HepG2 (cell line): ENCODE data around the gene GBP1. TPM values are rescaled to one million over a fixed set of nuclear protein-coding genes. Genes with fewer than 3 reads are reported as not detected.
A peak's percentile ranks its signal among the peaks of the same experiment; 100 is the strongest.

Experiments used
- ATAC-seq: fragments of 200-7000 bp; cut with Tn5 transposase; 3 replicates; pipeline ENCODE4 v1.9.1; 2020; ENCODE audit warnings: mild to moderate bottlenecking, moderate library complexity
- BruUV-seq: library from RNA; stranded (reverse); fragments of 400-500 nt; replicated peaks from 2 replicates; lab custom pipeline; 2021; lab: Mats Ljungman, UMichigan
- CTCF ChIA-PET: fragments of 300-600 bp; formaldehyde crosslinking; extraction: SDS; loops from one replicate; lab custom pipeline; 2021; ENCODE audit warnings: low total read pairs, inconsistent platforms, low intra/inter-chr PET ratio; lab: Yijun Ruan, JAX
- POLR2A ChIA-PET: fragments of 350-600 bp; sonication (Branson Sonifier 250); formaldehyde crosslinking; loops from one replicate; lab custom pipeline; 2020; ENCODE audit warnings: antibody characterized with exemption, inconsistent platforms; lab: Yijun Ruan, JAX
- DNase-seq: peaks from one replicate; pipeline ENCODE4 v3.0.0-alpha.2; 2015; ENCODE audit warnings: low spot score
- FAIRE-seq: peaks from 3 replicates; lab custom pipeline; 2011; peaks lifted over from hg19 to GRCh38; lab: Jason Lieb, UNC
- H2AFZ ChIP-seq: one replicate; pipeline ENCODE4 v1.6.1; 2011; ENCODE audit warnings: low read length, inconsistent platforms
- H3K27ac ChIP-seq: fragments of 300-600 bp; 3 replicates; pipeline ENCODE4 v1.8.0; 2011; ENCODE audit warnings: mixed run types, mild to moderate bottlenecking, mixed read lengths, low read length, inconsistent platforms; ENCODE audit not compliant: insufficient read depth; ENCODE audit errors: extremely low read length
- H3K27me3 ChIP-seq, 2 experiments: fragments of 200-600 bp in 1 of 2; 2 replicates in 1 of 2; 3 replicates in 1 of 2; pipeline versions ENCODE4 v1.6.0 to v1.8.0; 2011; ENCODE audit warnings: low read length in 2 of 2, mild to moderate bottlenecking in 2 of 2, moderate library complexity in 2 of 2, inconsistent platforms in 1 of 2; ENCODE audit not compliant: insufficient read depth in 2 of 2, control insufficient read depth in 1 of 2
- H3K36me3 ChIP-seq, 2 experiments: fragments of 200-600 bp in 1 of 2; replicated peaks in 1 of 2; 2 replicates in 1 of 2; 3 replicates in 1 of 2; pipeline versions ENCODE4 v1.5.1 to v1.8.0; 2011; ENCODE audit warnings: low read length in 2 of 2, inconsistent platforms in 1 of 2; ENCODE audit not compliant: insufficient read depth in 2 of 2, control insufficient read depth in 1 of 2
- H3K4me1 ChIP-seq: 2 replicates; pipeline ENCODE4 v1.5.1; 2012; ENCODE audit warnings: low read length, inconsistent platforms; ENCODE audit not compliant: insufficient read depth
- H3K4me2 ChIP-seq: 2 replicates; pipeline ENCODE4 v1.6.0; 2011; ENCODE audit warnings: low read depth, low read length, inconsistent platforms
- H3K4me3 ChIP-seq, 3 experiments: fragments of 200-600 bp in 1 of 3; sonication (generic), shearing (Covaris generic) in 1 of 3; replicated peaks in 1 of 3; 2 replicates each; pipeline ENCODE4 v1.5.1; 2011 to 2016; ENCODE audit warnings: low read length in 3 of 3, inconsistent platforms in 2 of 3, low read depth in 2 of 3, mild to moderate bottlenecking in 2 of 3, control low read depth in 1 of 3, mixed read lengths in 1 of 3; ENCODE audit not compliant: insufficient read depth in 1 of 3
- H3K79me2 ChIP-seq: one replicate; pipeline ENCODE4 v1.6.1; 2011; ENCODE audit warnings: low read length, inconsistent platforms; ENCODE audit not compliant: insufficient read depth
- H3K9ac ChIP-seq: 2 replicates; pipeline ENCODE4 v1.6.0; 2011; ENCODE audit warnings: mild to moderate bottlenecking, low read depth, low read length, inconsistent platforms; ENCODE audit not compliant: insufficient read depth
- H3K9me3 ChIP-seq: 2 replicates; pipeline ENCODE4 v1.5.1; 2012; ENCODE audit warnings: mild to moderate bottlenecking, low read length
- H4K20me1 ChIP-seq: 2 replicates; pipeline ENCODE4 v1.6.0; 2011; ENCODE audit warnings: inconsistent platforms, mild to moderate bottlenecking, low read length, moderate library complexity; ENCODE audit not compliant: insufficient read depth
- AGO2 ChIP-seq: fragments of 200-400 bp; formaldehyde crosslinking; optimal IDR thresholded peaks from 2 replicates; pipeline ENCODE3; 2017; ENCODE audit warnings: mild to moderate bottlenecking, low read depth, low read length, moderate library complexity
- BCL6 ChIP-seq: IDR thresholded peaks from 2 replicates; pipeline ENCODE4 v1.6.1; 2016; ENCODE audit warnings: missing genetic modification reagents, missing compliant biosample characterization
- CEBPB ChIP-seq: IDR thresholded peaks from 2 replicates; pipeline ENCODE4 v1.6.1; 2011; ENCODE audit warnings: low read depth, low read length, improper control_type of control experiment, borderline replicate concordance
- FLYWCH1 ChIP-seq: sonication (generic); formaldehyde crosslinking; IDR thresholded peaks from 2 replicates; pipeline ENCODE4 v1.8.1; 2023; ENCODE audit warnings: mild to moderate bottlenecking, missing genetic modification reagents
- FOXM1 ChIP-seq: sonication (generic); formaldehyde crosslinking; IDR thresholded peaks from 2 replicates; pipeline ENCODE4 v1.5.0; 2020; ENCODE audit warnings: missing genetic modification reagents
- HHEX ChIP-seq: IDR thresholded peaks from 2 replicates; pipeline ENCODE4 v1.6.1; 2016; ENCODE audit warnings: control low read depth
- MAFF ChIP-seq: IDR thresholded peaks from 2 replicates; pipeline ENCODE4 v1.6.1; 2011; ENCODE audit warnings: low read depth, low read length, improper control_type of control experiment
- MAFK ChIP-seq, 2 experiments: IDR thresholded peaks in 1 of 2; conservative IDR thresholded peaks in 1 of 2; 2 replicates each; pipeline ENCODE4 v1.6.1; 2011; ENCODE audit warnings: improper control_type of control experiment in 2 of 2, low read length in 2 of 2
- TCF12 ChIP-seq, 2 experiments: fragments of 450-650 bp in 1 of 2; sonication (generic) in 1 of 2; formaldehyde crosslinking in 1 of 2; IDR thresholded peaks; 2 replicates each; pipeline versions ENCODE4 v1.6.1 to v1.8.0; 2017 to 2022; ENCODE audit warnings: antibody characterized with exemption in 1 of 2, mild to moderate bottlenecking in 1 of 2, missing genetic modification reagents in 1 of 2, moderate library complexity in 1 of 2
- ZBTB20 ChIP-seq: sonication (generic); formaldehyde crosslinking; IDR thresholded peaks from 2 replicates; pipeline ENCODE4 v1.8.1; 2023; ENCODE audit warnings: missing genetic modification reagents, low read depth, mild to moderate bottlenecking, borderline replicate concordance
- ZNF180 ChIP-seq: sonication (generic); formaldehyde crosslinking; IDR thresholded peaks from 2 replicates; pipeline ENCODE4 v1.4.0; 2020; ENCODE audit warnings: low read depth, missing genetic modification reagents, borderline replicate concordance
- ZNF83 ChIP-seq: sonication (generic); formaldehyde crosslinking; IDR thresholded peaks from 2 replicates; pipeline ENCODE4 v1.4.0; 2020; ENCODE audit warnings: missing genetic modification reagents, mild to moderate bottlenecking, borderline replicate concordance
- ZZZ3 ChIP-seq: sonication (generic); formaldehyde crosslinking; IDR thresholded peaks from 2 replicates; pipeline ENCODE4 v1.4.0; 2020; ENCODE audit warnings: missing genetic modification reagents, mild to moderate bottlenecking, borderline replicate concordance
- WGBS: methylation state at CpG from one replicate; pipeline ENCODE4 v1.1.6; 2017; ENCODE audit warnings: low lambda C conversion rate; 5-methylcytosine and 5-hydroxymethylcytosine counted together
- in situ Hi-C: cut with HindIII; loops from 2 replicates; pipeline ENCODE4 v1.10.0; 2017; ENCODE audit warnings: low pct_unique_long_range_greater_than_20kb; ENCODE audit not compliant: extremely low pct_ligation_motif_present
- intact Hi-C: fragments of 100-400 bp; cut with micrococcal nuclease; formaldehyde crosslinking; loops from one replicate; pipeline ENCODE4 v1.10.0; 2022; ENCODE audit not compliant: unreplicated experiment
- polyA plus RNA-seq, 8 experiments: library from polyadenylated mRNA; depleted of rRNA in 3 of 8; stranded (reverse) in 7 of 8; unstranded in 1 of 8; fragments of >200 nt; fragmentation: Illumina TruSeq in 4 of 8; extraction: Trizol in 4 of 8; gene quantifications; 2 replicates each; pipeline versions ENCODE4 v1.2.1 to v1.2.3, GENCODE V29; 2011 to 2016; ENCODE audit warnings: low read depth in 4 of 8, missing spikeins in 1 of 8, mixed read lengths in 1 of 8; ENCODE audit not compliant: insufficient read depth in 1 of 8
- total RNA-seq, 5 experiments: library from RNA; depleted of rRNA; stranded (reverse); fragments of >200 nt; fragmentation: Illumina TruSeq; extraction: Trizol; gene quantifications; 2 replicates each; pipeline ENCODE4 v1.2.3, GENCODE V29; 2016; ENCODE audit warnings: low read depth in 1 of 5
- TF ChIP-seq, protein P1 (sequence below): sonication (generic); formaldehyde crosslinking; IDR thresholded peaks from 2 replicates; pipeline ENCODE4 v1.4.0; 2020; ENCODE audit warnings: mild to moderate bottlenecking, low read depth, missing genetic modification reagents
- TF ChIP-seq, protein P2 (sequence below): sonication (generic); formaldehyde crosslinking; IDR thresholded peaks from 2 replicates; pipeline ENCODE4 v1.4.0; 2020; ENCODE audit warnings: missing genetic modification reagents

GBP1 gene
- total and polyA plus RNA-seq, 2 of the 13 experiments (the other 11 are each of a cell fraction or from before 2014, with no cell fraction given), result 0.62 to 2.3 TPM

DNA sequence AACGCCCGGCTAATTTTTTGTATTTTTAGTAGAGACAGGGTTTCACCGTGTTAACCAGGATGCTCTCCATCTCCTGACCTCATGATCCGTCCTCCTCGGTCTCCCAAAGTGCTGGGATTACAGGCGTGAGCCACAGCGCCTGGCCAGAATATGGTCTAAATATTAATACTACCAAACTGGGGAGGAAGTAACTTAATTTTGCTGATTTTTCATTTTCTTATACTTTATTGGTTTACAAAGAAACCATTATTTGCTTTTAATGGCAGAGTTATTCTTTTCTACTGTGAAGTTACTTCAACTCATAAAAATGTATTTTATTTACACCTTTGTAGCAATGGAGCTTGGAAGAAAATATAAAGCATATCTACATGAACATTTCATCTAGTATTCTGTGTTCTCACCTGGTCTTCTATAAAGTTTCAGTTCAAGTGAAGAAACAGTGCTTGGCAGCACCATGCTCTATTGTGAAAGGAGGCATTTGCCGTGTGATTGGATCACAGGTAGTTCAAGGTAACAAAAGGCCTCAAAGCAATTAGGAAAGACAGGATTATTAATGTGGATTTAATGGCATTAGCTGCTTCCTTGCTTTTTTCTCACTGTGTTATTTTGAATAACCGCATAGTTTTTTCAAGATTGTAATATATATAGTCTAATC is 13.6 kb downstream of the GBP1 start:
- H3K79me2 ChIP-seq, result no peaks in the 10 kb centered on the region
- in situ Hi-C loops, result no loop called here
- no peaks in the 10 kb centered on the region for H4K20me1 ChIP-seq
- no peak overlapping the region for H3K9ac ChIP-seq
- no peaks in the 10 kb centered on the region for H3K27me3 ChIP-seq
- no peak for DNase-seq
- H2AFZ ChIP-seq, result no peak overlapping the region
- intact Hi-C loops, result no loop called here
- POLR2A ChIA-PET, result no interaction called here
- no peak overlapping the region for H3K27ac ChIP-seq
- BruUV-seq, result no TSS peak
- TF ChIP-seq ZBTB20 (CRISPR knock-in tag), result no peak
- TF ChIP-seq MAFF, result 0 out of 2 replicates have a peak, but pooled peaks have one; percentile 23
- peak; percentile 10 to 47; a peak in 2 of 4 replicates for TF ChIP-seq MAFK (conservative IDR thresholded peaks at IDR 0.05 in 1 of 2, IDR thresholded peaks at IDR 0.05 in 1 of 2; ENCODE audit: low read length in 2 of 2)
- no peak for TF ChIP-seq CEBPB
- no peaks in the 10 kb centered on the region for H3K36me3 ChIP-seq
- 92% methylated on average over 9 of the region's 9 CpGs for WGBS
- no peak for ATAC-seq
- no peak for FAIRE-seq
- CTCF ChIA-PET, result no interaction called here
- H3K4me3 ChIP-seq, result no peak overlapping the region
- no peak overlapping the region for H3K4me2 ChIP-seq
- no peaks in the 10 kb centered on the region for H3K9me3 ChIP-seq
- H3K4me1 ChIP-seq, result peaks cover 6% of the 10 kb centered on the region

DNA sequence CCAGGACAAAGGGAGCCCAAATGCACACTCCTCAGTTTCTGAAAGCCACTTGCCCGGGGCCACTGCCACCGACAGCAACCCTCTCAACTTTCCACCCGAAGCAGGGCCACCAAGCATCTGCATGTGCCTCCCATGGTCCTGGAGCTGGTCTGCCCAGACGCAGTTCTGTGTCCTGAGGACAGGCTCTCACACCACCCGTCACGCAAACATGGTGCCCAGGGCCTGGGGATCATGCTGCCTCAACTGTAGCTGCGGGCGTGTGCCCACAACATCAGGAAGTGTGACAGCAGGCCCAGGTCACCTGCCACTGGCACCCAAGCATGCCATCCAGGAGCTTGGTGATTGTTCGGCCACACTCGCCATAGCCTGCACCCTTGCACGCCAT is 14.4 kb downstream of the GBP1 start:
- in situ Hi-C loops, result no loop called here
- TF ChIP-seq, protein P1, sequence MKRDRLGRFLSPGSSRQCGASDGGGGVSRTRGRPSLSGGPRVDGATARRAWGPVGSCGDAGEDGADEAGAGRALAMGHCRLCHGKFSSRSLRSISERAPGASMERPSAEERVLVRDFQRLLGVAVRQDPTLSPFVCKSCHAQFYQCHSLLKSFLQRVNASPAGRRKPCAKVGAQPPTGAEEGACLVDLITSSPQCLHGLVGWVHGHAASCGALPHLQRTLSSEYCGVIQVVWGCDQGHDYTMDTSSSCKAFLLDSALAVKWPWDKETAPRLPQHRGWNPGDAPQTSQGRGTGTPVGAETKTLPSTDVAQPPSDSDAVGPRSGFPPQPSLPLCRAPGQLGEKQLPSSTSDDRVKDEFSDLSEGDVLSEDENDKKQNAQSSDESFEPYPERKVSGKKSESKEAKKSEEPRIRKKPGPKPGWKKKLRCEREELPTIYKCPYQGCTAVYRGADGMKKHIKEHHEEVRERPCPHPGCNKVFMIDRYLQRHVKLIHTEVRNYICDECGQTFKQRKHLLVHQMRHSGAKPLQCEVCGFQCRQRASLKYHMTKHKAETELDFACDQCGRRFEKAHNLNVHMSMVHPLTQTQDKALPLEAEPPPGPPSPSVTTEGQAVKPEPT, result no peak
- TF ChIP-seq, protein P2, sequence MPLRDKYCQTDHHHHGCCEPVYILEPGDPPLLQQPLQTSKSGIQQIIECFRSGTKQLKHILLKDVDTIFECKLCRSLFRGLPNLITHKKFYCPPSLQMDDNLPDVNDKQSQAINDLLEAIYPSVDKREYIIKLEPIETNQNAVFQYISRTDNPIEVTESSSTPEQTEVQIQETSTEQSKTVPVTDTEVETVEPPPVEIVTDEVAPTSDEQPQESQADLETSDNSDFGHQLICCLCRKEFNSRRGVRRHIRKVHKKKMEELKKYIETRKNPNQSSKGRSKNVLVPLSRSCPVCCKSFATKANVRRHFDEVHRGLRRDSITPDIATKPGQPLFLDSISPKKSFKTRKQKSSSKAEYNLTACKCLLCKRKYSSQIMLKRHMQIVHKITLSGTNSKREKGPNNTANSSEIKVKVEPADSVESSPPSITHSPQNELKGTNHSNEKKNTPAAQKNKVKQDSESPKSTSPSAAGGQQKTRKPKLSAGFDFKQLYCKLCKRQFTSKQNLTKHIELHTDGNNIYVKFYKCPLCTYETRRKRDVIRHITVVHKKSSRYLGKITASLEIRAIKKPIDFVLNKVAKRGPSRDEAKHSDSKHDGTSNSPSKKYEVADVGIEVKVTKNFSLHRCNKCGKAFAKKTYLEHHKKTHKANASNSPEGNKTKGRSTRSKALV (CRISPR knock-in tag), result no peak
- no peak for TF ChIP-seq FOXM1 (CRISPR knock-in tag)
- no peak for TF ChIP-seq ZNF83 (CRISPR knock-in tag)
- TF ChIP-seq BCL6 (CRISPR knock-in tag), result no peak
- TF ChIP-seq AGO2, result no peak
- TF ChIP-seq ZZZ3, result no peak
- TF ChIP-seq FLYWCH1 (CRISPR knock-in tag), result no peak
- TF ChIP-seq HHEX (CRISPR knock-in tag), result no peak
- TF ChIP-seq ZNF180 (CRISPR knock-in tag), result no peak
- no peak for TF ChIP-seq TCF12 (IDR thresholded peaks at IDR 0.05)
- TF ChIP-seq TCF12 (CRISPR knock-in tag; IDR thresholded peaks at IDR 0.05), result no peak

More for the DNA sequence above, 14.4 kb downstream of the GBP1 start:
- FAIRE-seq (no peak), DNase-seq (no peak), ATAC-seq (no peak)
- WGBS, result 92% methylated on average over 5 of the region's 11 CpGs
- BruUV-seq, result no TSS peak
- H3K4me3 ChIP-seq, result no peak overlapping the region
- ChIA-PET CTCF (no interaction called here), POLR2A (no interaction called here)
- H3K79me2 ChIP-seq, result no peaks in the 10 kb centered on the region
- H3K9ac ChIP-seq, result no peak overlapping the region
- peaks cover 14% of the 10 kb centered on the region for H3K4me1 ChIP-seq
- no peak overlapping the region for H3K4me2 ChIP-seq
- no peak overlapping the region for H2AFZ ChIP-seq
- no peaks in the 10 kb centered on the region for H3K27me3 ChIP-seq
- no peak overlapping the region for H3K27ac ChIP-seq
- no peaks in the 10 kb centered on the region for H3K36me3 ChIP-seq
- H4K20me1 ChIP-seq, result no peaks in the 10 kb centered on the region
- intact Hi-C loops, result no loop called here
- no peaks in the 10 kb centered on the region for H3K9me3 ChIP-seq
